ENCODE results near the gene MLPH.

- TF ChIP-seq CTCF (IDR thresholded peaks at IDR 0.05; ENCODE audit: borderline replicate concordance, extremely low read depth, low read length, poor library complexity, severe bottlenecking) (no peak), EZH2 (IDR thresholded peaks at IDR 0.05; ENCODE audit: borderline replicate concordance, low read depth, low read length, severe bottlenecking) (no peak)
These were observed 7.3 kb upstream of the MLPH start for GRCh38 chr2:237479747-237480146.

All from DND-41 (cell line).